Astrocyte (in vitro differentiated cells and primary cell): ENCODE results near the gene IGSF23. TPM values are rescaled to one million over a fixed set of nuclear protein-coding genes. Genes with fewer than 3 reads are reported as not detected.

Experiments used
- DNase-seq: peaks from one replicate; pipeline ENCODE4 v3.0.0-alpha.2; 2010; ENCODE audit warnings: low read depth
- FAIRE-seq: peaks from 2 replicates; lab custom pipeline; 2011; peaks lifted over from hg19 to GRCh38; lab: Jason Lieb, UNC
- H2AFZ ChIP-seq: 2 replicates; pipeline ENCODE4 v1.6.0; 2012; ENCODE audit warnings: low read depth, low read length, inconsistent platforms
- H3K27ac ChIP-seq: 2 replicates; pipeline ENCODE4 v1.5.1; 2011; ENCODE audit warnings: low read depth, low read length, inconsistent platforms
- H3K27me3 ChIP-seq: 2 replicates; pipeline ENCODE4 v1.6.0; 2011; ENCODE audit warnings: low read length, inconsistent platforms; ENCODE audit not compliant: insufficient read depth
- H3K36me3 ChIP-seq: 2 replicates; pipeline ENCODE4 v1.5.1; 2011; ENCODE audit warnings: low read length, inconsistent platforms; ENCODE audit not compliant: insufficient read depth
- H3K4me1 ChIP-seq: 2 replicates; pipeline ENCODE4 v1.5.1; 2011; ENCODE audit warnings: low read length, inconsistent platforms; ENCODE audit not compliant: insufficient read depth
- H3K4me2 ChIP-seq: 2 replicates; pipeline ENCODE4 v1.6.0; 2012; ENCODE audit warnings: low read length, inconsistent platforms
- H3K4me3 ChIP-seq: 2 replicates; pipeline ENCODE4 v1.5.1; 2011; ENCODE audit warnings: low read depth, mild to moderate bottlenecking, low read length, inconsistent platforms; ENCODE audit not compliant: insufficient read depth
- H3K79me2 ChIP-seq: 2 replicates; pipeline ENCODE4 v1.6.0; 2012; ENCODE audit warnings: mild to moderate bottlenecking, low read length, inconsistent platforms; ENCODE audit not compliant: insufficient read depth
- H3K9ac ChIP-seq: 2 replicates; pipeline ENCODE4 v1.6.0; 2012; ENCODE audit warnings: mild to moderate bottlenecking, low read length, inconsistent platforms
- H3K9me3 ChIP-seq: 2 replicates; pipeline ENCODE4 v1.5.1; 2012; ENCODE audit warnings: low read depth, mild to moderate bottlenecking, low read length, inconsistent platforms; ENCODE audit not compliant: insufficient read depth
- H4K20me1 ChIP-seq: 2 replicates; pipeline ENCODE4 v1.6.0; 2012; ENCODE audit warnings: low read length, inconsistent platforms; ENCODE audit not compliant: insufficient read depth
- H3K27ac Mint-ChIP-seq: one replicate; pipeline ENCODE4 v1.8.0; 2021; ENCODE audit warnings: mild to moderate bottlenecking, mixed read lengths; ENCODE audit not compliant: unreplicated experiment
- H3K27me3 Mint-ChIP-seq: one replicate; pipeline ENCODE4 v1.8.0; 2021; ENCODE audit warnings: low read depth, mixed read lengths; ENCODE audit not compliant: unreplicated experiment
- H3K36me3 Mint-ChIP-seq: one replicate; pipeline ENCODE4 v1.8.0; 2021; ENCODE audit warnings: low read depth, mixed read lengths; ENCODE audit not compliant: unreplicated experiment
- H3K4me1 Mint-ChIP-seq: one replicate; pipeline ENCODE4 v1.8.0; 2021; ENCODE audit warnings: low read depth, mixed read lengths; ENCODE audit not compliant: unreplicated experiment
- H3K4me3 Mint-ChIP-seq: one replicate; pipeline ENCODE4 v1.8.0; 2021; ENCODE audit warnings: mild to moderate bottlenecking, moderate library complexity, mixed read lengths; ENCODE audit not compliant: unreplicated experiment
- H3K9me3 Mint-ChIP-seq: one replicate; pipeline ENCODE4 v1.8.0; 2021; ENCODE audit warnings: mild to moderate bottlenecking, mixed read lengths; ENCODE audit not compliant: unreplicated experiment
- EZH2 ChIP-seq: IDR thresholded peaks from 2 replicates; pipeline ENCODE4 v1.6.1; 2012; ENCODE audit warnings: mild to moderate bottlenecking, low read length, inconsistent platforms; ENCODE audit not compliant: insufficient read depth
- total RNA-seq: library from RNA; stranded (reverse); gene quantifications from 2 replicates; pipeline ENCODE4 v1.2.1, GENCODE V29; 2021
- TF ChIP-seq, protein P1 (sequence below): IDR thresholded peaks from 2 replicates; pipeline ENCODE4 v1.5.1; 2011; ENCODE audit warnings: low read depth, mild to moderate bottlenecking, inconsistent platforms, low read length, moderate library complexity; ENCODE audit not compliant: insufficient read depth

The IGSF23 gene
- total RNA-seq, 1 donor from 2014 or later = not detected

DNA sequence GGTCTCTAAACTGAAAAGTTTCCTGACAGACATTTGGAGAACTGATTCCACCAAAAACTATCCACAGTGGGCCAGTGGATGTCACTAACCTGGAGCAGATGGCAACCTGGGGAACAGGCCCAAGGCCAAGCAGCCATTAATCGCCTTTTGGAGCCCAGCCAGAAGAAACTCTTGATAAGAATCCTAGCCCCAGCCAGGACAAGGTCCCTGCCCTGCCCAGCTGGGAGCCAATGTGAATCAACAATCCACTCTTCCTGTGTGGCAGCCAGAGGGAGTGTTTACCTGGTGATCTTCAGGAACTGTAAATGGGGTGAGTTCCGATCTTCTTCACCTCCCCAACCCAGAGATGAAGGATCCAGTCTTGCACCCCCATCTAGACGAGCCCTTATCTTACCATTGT, 14.5 kb upstream of the IGSF23 start:
- H3K4me3 ChIP-seq = no peak overlapping the region
- H3K9me3 Mint-ChIP-seq = peaks cover 4% of the 10 kb centered on the region
- no peak overlapping the region for H3K9ac ChIP-seq
- no peak overlapping the region for H3K27ac Mint-ChIP-seq
- H2AFZ ChIP-seq = no peak overlapping the region
- peaks cover 13% of the 10 kb centered on the region for H3K4me1 ChIP-seq
- peaks cover 1% of the 10 kb centered on the region for H3K36me3 Mint-ChIP-seq
- no peak overlapping the region for H3K27ac ChIP-seq
- H3K4me1 Mint-ChIP-seq = no peaks in the 10 kb centered on the region
- DNase-seq (no peak), FAIRE-seq (no peak)
- no peaks in the 10 kb centered on the region for H3K27me3 ChIP-seq
- H3K79me2 ChIP-seq = no peaks in the 10 kb centered on the region
- no peaks in the 10 kb centered on the region for H4K20me1 ChIP-seq
- TF ChIP-seq EZH2 = no peak
- no peak overlapping the region for H3K4me2 ChIP-seq
- no peaks in the 10 kb centered on the region for H3K36me3 ChIP-seq
- no peaks in the 10 kb centered on the region for H3K9me3 ChIP-seq
- no peak overlapping the region for H3K4me3 Mint-ChIP-seq
- H3K27me3 Mint-ChIP-seq = peaks cover 9% of the 10 kb centered on the region

DNA sequence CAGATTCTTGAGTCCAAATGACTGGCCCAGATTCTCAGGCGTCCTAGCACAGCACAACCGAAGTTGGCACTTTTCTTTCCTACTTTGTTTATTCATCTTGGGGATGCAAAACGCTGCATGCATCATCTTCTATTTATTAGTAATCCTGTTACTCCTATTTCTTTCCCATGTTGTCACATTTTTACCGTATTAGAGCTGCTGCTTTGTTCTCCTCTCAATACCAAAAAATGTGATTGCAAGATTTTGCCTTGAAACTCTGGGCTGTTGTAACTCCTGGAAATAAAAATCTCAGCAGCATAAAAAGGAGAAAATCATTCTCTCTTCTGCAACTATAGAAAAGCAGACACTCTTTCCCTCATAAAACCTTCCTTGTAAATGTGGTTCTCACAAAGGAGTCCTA, 12.9 kb upstream of the IGSF23 start:
- FAIRE-seq (no peak), DNase-seq (no peak)
- Mint-ChIP-seq H3K27ac (no peak overlapping the region), H3K27me3 (peaks cover 9% of the 10 kb centered on the region), H3K9me3 (peaks cover 4% of the 10 kb centered on the region), H3K4me1 (no peaks in the 10 kb centered on the region), H3K4me3 (no peak overlapping the region), H3K36me3 (peaks cover 1% of the 10 kb centered on the region)
- Histone ChIP-seq H3K9me3 (no peaks in the 10 kb centered on the region), H2AFZ (no peak overlapping the region), H3K9ac (no peak overlapping the region), H3K79me2 (no peaks in the 10 kb centered on the region), H3K4me3 (no peak overlapping the region), H3K4me1 (peaks cover 18% of the 10 kb centered on the region), H3K36me3 (no peaks in the 10 kb centered on the region), H4K20me1 (no peaks in the 10 kb centered on the region), H3K27me3 (no peaks in the 10 kb centered on the region), H3K27ac (no peak overlapping the region), H3K4me2 (no peak overlapping the region)
- TF ChIP-seq, protein P1, sequence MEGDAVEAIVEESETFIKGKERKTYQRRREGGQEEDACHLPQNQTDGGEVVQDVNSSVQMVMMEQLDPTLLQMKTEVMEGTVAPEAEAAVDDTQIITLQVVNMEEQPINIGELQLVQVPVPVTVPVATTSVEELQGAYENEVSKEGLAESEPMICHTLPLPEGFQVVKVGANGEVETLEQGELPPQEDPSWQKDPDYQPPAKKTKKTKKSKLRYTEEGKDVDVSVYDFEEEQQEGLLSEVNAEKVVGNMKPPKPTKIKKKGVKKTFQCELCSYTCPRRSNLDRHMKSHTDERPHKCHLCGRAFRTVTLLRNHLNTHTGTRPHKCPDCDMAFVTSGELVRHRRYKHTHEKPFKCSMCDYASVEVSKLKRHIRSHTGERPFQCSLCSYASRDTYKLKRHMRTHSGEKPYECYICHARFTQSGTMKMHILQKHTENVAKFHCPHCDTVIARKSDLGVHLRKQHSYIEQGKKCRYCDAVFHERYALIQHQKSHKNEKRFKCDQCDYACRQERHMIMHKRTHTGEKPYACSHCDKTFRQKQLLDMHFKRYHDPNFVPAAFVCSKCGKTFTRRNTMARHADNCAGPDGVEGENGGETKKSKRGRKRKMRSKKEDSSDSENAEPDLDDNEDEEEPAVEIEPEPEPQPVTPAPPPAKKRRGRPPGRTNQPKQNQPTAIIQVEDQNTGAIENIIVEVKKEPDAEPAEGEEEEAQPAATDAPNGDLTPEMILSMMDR = no peak
- TF ChIP-seq EZH2 = no peak

DNA sequence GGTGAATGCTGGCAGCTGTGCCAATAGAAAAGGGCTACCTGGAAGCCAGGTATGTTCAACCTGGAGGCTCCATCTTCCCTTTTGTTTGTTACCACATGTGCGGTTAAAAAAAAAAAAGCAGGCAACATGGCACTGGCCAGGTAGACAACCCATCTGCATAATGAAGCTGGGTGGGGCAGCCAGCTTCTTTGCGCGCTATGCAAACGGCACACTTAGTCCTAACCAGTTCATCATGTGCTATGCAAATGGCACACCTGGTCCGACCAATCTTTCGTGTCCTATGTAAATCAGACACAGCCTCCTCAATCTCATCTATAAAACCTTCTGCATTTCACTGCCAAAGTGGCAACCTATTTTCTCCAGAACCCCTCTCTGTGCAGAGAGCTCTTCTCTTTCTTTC, 11.3 kb upstream of the IGSF23 start:
- peaks cover 21% of the 10 kb centered on the region for H3K4me1 ChIP-seq
- peaks cover 1% of the 10 kb centered on the region for H3K36me3 Mint-ChIP-seq
- H3K9me3 Mint-ChIP-seq = peaks cover 2% of the 10 kb centered on the region
- no peak overlapping the region for H3K27ac ChIP-seq
- H3K4me3 ChIP-seq = no peak overlapping the region
- TF ChIP-seq, protein P1 = no peak
- no peak for TF ChIP-seq EZH2
- H3K27me3 Mint-ChIP-seq = peaks cover 9% of the 10 kb centered on the region
- FAIRE-seq = no peak
- no peaks in the 10 kb centered on the region for H3K79me2 ChIP-seq
- H4K20me1 ChIP-seq = no peaks in the 10 kb centered on the region
- H3K36me3 ChIP-seq = no peaks in the 10 kb centered on the region
- H3K9ac ChIP-seq = no peak overlapping the region
- no peak overlapping the region for H3K4me3 Mint-ChIP-seq
- H2AFZ ChIP-seq = no peak overlapping the region
- no peak overlapping the region for H3K27ac Mint-ChIP-seq
- peaks cover 3% of the 10 kb centered on the region for H3K4me1 Mint-ChIP-seq
- DNase-seq = no peak
- H3K9me3 ChIP-seq = no peaks in the 10 kb centered on the region
- no peaks in the 10 kb centered on the region for H3K27me3 ChIP-seq
- H3K4me2 ChIP-seq = no peak overlapping the region
